ENCODE data around the gene VSIR.

Gene VSIR

GRCh38 chr10:71773221-71773971 lies at the start of gene VSIR:
Gene VSIR, minus strand, starts transcription at chr10:71773520. Its CDS starts 81 bp downstream, at chr10:71773439.
- no peak for FAIRE-seq

- no peak for FAIRE-seq
Observed at GRCh38 chr10:71821909-71822763, 48.8 kb upstream of the VSIR start.

- FAIRE-seq: no peak
Observed at GRCh38 chr10:71820966-71821365, 47.6 kb upstream of the VSIR start.

GRCh38 chr10:71819985-71820384 lies 46.7 kb upstream of the VSIR start:
- FAIRE-seq: no peak

- no peak for FAIRE-seq
Observed at GRCh38 chr10:71819441-71819861, 46.1 kb upstream of the VSIR start.

GRCh38 chr10:71818674-71819260 lies 45.4 kb upstream of the VSIR start:
- FAIRE-seq: no peak

- FAIRE-seq: no peak
Observed at GRCh38 chr10:71817831-71818655, 44.7 kb upstream of the VSIR start.

GRCh38 chr10:71816936-71817618 lies 43.8 kb upstream of the VSIR start:
- no peak for FAIRE-seq

- FAIRE-seq: no peak
Observed at GRCh38 chr10:71816421-71816851, 43.1 kb upstream of the VSIR start.

GRCh38 chr10:71815515-71816130 lies 42.3 kb upstream of the VSIR start:
- no peak for FAIRE-seq

- FAIRE-seq: no peak
Observed at GRCh38 chr10:71814922-71815411, 41.6 kb upstream of the VSIR start.

- FAIRE-seq: no peak
Observed at GRCh38 chr10:71812913-71813590, 39.7 kb upstream of the VSIR start.

GRCh38 chr10:71812016-71812912 lies 38.9 kb upstream of the VSIR start:
- FAIRE-seq: no peak

- FAIRE-seq: no peak
Observed at GRCh38 chr10:71811351-71811750, 38.0 kb upstream of the VSIR start.

- FAIRE-seq: no peak
Observed at GRCh38 chr10:71810048-71810750, 36.9 kb upstream of the VSIR start.

- FAIRE-seq: no peak
Observed at GRCh38 chr10:71809628-71810027, 36.3 kb upstream of the VSIR start.

- FAIRE-seq: no peak
Observed at GRCh38 chr10:71807557-71808510, 34.5 kb upstream of the VSIR start.

Measured in A204.1 (cell line).